Large intestine (tissue), 3 donors: Measurements from ENCODE around the gene PPM1K. TPM values are rescaled to one million over a fixed set of nuclear protein-coding genes. Genes with fewer than 3 reads are reported as not detected.

Experiments
- DNase-seq, 2 donors: peaks; one replicate each; pipeline versions ENCODE4 v3.0.0 to v3.0.0-alpha.2; 2013
- H3K27ac ChIP-seq: one replicate; pipeline ENCODE4 v1.5.1; 2013; ENCODE audit warnings: low read length
- H3K27me3 ChIP-seq: 2 replicates; pipeline ENCODE4 v1.6.1; 2013; ENCODE audit warnings: low read length; ENCODE audit not compliant: control insufficient read depth, insufficient read depth
- H3K36me3 ChIP-seq: 2 replicates; pipeline ENCODE4 v1.6.1; 2013; ENCODE audit warnings: low read length; ENCODE audit not compliant: control insufficient read depth, insufficient read depth
- H3K4me1 ChIP-seq: one replicate; pipeline ENCODE4 v1.6.1; 2013; ENCODE audit warnings: low read length; ENCODE audit not compliant: control insufficient read depth, insufficient read depth
- H3K4me3 ChIP-seq: one replicate; pipeline ENCODE4 v1.5.1; 2013; ENCODE audit warnings: low read length
- H3K9me3 ChIP-seq: one replicate; pipeline ENCODE4 v1.6.1; 2013; ENCODE audit warnings: mild to moderate bottlenecking, low read depth, low read length, moderate library complexity; ENCODE audit not compliant: control insufficient read depth
- WGBS: methylation state at CpG from one replicate; pipeline ENCODE4 v1.1.5; 2013; ENCODE audit warnings: low lambda C conversion rate; ENCODE audit not compliant: insufficient coverage; 5-methylcytosine and 5-hydroxymethylcytosine counted together
- polyA plus RNA-seq: library from polyadenylated mRNA; unstranded; fragments of 120-200 nt; gene quantifications from one replicate; pipeline ENCODE4 v1.2.1, GENCODE V29; 2013

Gene PPM1K
- polyA plus RNA-seq, 1 donor = 9.4 TPM

DNA sequence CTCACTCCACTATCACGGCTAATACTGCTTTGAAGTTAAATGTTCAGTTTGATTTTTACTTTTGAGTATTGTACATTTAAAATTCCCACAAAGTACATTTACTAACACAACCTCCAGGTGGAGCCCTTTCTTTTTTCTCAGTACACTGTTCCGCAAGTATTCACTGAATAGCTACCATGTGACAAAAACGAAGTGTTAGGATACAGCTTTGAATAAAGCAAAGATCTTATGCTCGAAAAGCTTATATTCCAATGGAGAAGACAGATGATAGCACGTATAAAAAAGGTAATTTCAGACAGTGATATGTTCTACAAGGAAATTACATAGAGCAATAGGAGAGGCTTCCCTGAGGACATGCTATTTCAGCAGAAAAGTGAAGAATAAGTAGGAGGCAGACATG is 65.3 kb downstream of the PPM1K start:
- 0% methylated on average over 3 of the region's 5 CpGs for WGBS
- H3K4me3 ChIP-seq = no peak overlapping the region
- H3K9me3 ChIP-seq = no peaks in the 10 kb centered on the region
- no peaks in the 10 kb centered on the region for H3K4me1 ChIP-seq
- DNase-seq = peak; percentile 38 to 44
- no peak overlapping the region for H3K27ac ChIP-seq
- H3K36me3 ChIP-seq = no peaks in the 10 kb centered on the region
- H3K27me3 ChIP-seq = no peaks in the 10 kb centered on the region

DNA sequence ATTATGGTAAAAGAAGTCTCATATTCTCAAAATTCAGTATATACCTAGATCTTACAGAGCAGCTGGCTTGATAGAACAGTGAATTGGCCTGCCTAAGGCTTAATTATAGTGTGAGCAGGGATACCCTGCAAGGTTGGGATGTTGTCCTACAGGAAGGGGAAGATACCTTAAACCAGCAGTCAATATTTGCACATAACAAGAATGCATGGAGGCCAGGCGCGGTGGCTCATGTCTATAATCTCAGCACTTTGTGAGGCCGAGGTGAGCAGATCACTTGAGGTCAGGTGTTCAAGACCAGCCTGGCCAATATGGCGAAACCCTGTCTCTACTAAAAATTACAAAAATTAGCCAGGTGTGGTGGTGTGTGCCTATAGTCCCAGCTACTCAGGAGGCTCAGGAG is 67.2 kb downstream of the PPM1K start:
- no peaks in the 10 kb centered on the region for H3K4me1 ChIP-seq
- no peaks in the 10 kb centered on the region for H3K36me3 ChIP-seq
- H3K9me3 ChIP-seq = no peaks in the 10 kb centered on the region
- WGBS = no CpG with 5 or more reads among the region's 4 CpGs
- no peak overlapping the region for H3K27ac ChIP-seq
- H3K4me3 ChIP-seq = no peak overlapping the region
- no peaks in the 10 kb centered on the region for H3K27me3 ChIP-seq
- no peak for DNase-seq

DNA sequence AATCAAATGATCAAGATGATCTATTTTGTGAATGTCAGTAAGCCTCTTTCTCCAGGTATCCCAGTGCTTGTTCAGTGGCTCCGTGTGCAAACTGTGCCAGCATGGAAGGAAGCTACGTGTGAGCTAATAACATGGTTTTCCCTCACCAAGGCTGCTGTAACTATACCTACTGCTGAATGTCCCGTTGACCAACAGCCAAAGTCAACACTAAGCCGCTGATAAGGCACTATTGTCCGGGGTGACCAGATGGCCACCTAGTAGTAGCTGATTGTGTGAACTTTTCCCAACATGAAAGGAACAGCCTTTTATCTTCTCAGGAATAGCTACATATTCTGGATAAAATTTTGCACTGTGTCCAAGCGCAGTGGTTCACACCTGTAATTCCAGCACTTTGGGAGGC is 68.0 kb downstream of the PPM1K start:
- Histone ChIP-seq H3K27me3 (no peaks in the 10 kb centered on the region), H3K4me3 (no peak overlapping the region), H3K27ac (no peak overlapping the region), H3K4me1 (no peaks in the 10 kb centered on the region), H3K36me3 (no peaks in the 10 kb centered on the region), H3K9me3 (no peaks in the 10 kb centered on the region)
- DNase-seq = no peak
- no CpG with 5 or more reads among the region's 6 CpGs for WGBS

DNA sequence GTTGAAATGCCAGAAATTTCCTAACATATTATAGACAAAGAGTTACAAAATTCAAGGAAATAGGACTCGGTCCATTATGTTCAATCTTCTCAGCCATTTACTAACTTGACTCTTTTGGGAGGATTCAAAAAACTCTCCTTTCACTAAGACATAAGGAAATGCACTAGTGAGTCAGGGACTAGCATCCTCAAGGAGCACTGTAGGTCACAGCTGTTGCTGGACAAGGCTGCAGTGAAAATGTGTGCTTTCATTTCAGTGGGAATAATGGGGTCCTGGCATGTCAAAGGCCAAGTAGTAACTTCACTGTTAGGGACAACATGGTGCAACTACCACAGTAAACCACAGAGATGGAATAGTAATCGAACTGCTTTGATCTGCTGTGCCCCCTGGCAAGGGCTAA is 69.0 kb downstream of the PPM1K start:
- Histone ChIP-seq H3K4me1 (no peaks in the 10 kb centered on the region), H3K36me3 (no peaks in the 10 kb centered on the region), H3K27ac (no peak overlapping the region), H3K9me3 (no peaks in the 10 kb centered on the region), H3K27me3 (no peaks in the 10 kb centered on the region), H3K4me3 (no peak overlapping the region)
- WGBS = no CpG with 5 or more reads among the region's 2 CpGs
- DNase-seq = no peak

DNA sequence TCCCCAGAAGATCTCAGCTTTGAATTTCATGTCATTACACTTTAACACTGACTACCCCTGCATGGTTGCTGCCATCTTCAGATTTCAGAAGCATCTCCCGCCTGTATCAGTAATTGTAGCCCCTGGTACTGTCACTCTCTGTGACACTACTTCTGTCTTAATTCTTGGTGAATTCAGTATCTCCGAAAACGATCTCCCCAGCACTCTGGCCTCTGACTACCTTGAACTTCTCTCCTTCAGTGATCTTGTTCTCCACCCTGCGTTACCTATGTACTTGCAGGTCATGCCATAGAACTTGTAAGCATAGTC is 72.2 kb downstream of the PPM1K start:
- Histone ChIP-seq H3K27ac (no peak overlapping the region), H3K4me3 (no peak overlapping the region), H3K9me3 (no peaks in the 10 kb centered on the region), H3K4me1 (no peaks in the 10 kb centered on the region), H3K36me3 (no peaks in the 10 kb centered on the region), H3K27me3 (no peaks in the 10 kb centered on the region)
- no CpG with 5 or more reads among the region's 4 CpGs for WGBS
- no peak for DNase-seq

DNA sequence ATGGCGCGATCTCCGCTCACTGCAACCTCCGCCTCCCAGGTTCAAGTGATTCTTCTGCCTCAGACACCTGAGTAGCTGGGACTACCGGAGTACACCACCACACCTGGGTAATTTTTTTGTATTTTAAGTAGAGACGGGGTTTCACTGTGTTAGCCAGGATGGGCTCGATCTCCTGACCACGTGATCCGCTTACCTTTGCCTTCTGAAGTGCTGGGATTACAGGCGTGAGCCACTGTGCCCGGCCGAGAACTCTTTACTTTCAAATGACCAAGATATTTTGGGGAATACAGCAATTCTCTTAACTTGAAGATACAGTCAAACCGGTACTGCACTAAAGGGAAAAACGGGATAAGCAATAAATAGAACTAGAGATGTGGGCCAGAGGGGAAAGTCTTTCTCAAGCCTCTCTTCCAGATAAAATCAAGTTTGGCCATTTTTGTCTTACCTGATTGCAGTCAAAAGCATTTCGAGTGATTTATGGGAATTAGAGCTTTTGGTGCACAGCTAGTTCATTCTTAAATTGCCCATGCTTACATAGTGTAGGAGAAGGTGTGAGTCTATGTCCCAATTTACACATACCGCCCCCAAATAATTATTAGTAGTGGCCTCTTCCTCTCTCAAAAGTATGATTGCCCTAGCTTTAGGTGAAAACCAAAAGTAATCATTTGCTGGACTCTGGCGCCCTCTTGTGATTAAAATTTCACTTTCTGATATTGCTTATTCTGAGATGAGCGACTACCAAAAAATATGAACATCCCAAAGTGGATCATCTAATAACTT is 72.7 kb downstream of the PPM1K start:
- WGBS = 40% methylated on average over 4 of the region's 18 CpGs
- H3K27me3 ChIP-seq = no peaks in the 10 kb centered on the region

DNA sequence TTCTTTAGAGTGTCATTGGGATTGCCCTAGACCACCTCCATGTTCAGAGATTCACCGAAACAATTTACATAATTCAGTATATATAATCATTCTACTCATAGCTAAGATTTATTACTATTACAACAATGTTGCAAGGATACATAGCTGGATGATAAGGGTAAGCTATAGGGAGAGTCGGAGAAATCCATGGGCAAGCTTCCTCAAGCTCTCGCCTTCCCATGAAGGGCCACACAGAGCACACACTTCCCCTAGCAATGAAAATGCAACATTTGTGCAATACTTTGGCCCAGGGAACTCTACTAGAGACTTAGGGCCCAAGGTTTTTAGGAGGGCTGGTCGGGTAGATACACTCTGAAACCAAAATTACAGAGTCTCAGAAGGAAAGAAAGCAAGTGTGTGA is 76.2 kb downstream of the PPM1K start:
- no peak for DNase-seq
- no CpG with 5 or more reads among the region's 4 CpGs for WGBS

More for the DNA sequence above, 72.7 kb downstream of the PPM1K start:
- no peaks in the 10 kb centered on the region for H3K9me3 ChIP-seq
- no peak overlapping the region for H3K4me3 ChIP-seq
- H3K27ac ChIP-seq = no peak overlapping the region
- DNase-seq = peak in 1 of 2 donors; percentile 39
- H3K4me1 ChIP-seq = no peaks in the 10 kb centered on the region
- H3K36me3 ChIP-seq = no peaks in the 10 kb centered on the region

More for the DNA sequence above, 76.2 kb downstream of the PPM1K start:
- Histone ChIP-seq H3K27ac (no peak overlapping the region), H3K36me3 (no peaks in the 10 kb centered on the region), H3K9me3 (no peaks in the 10 kb centered on the region), H3K27me3 (no peaks in the 10 kb centered on the region), H3K4me1 (no peaks in the 10 kb centered on the region), H3K4me3 (no peak overlapping the region)

Other genes starting within 250 kb of the PPM1K start
- 5.7 TPM for gene ABCG2, start 125.9 kb downstream of the PPM1K start, polyA plus RNA-seq
- 10.8 TPM for gene HERC6, start 94.3 kb upstream of the PPM1K start, polyA plus RNA-seq
- gene HERC5, start 172.6 kb upstream of the PPM1K start, polyA plus RNA-seq = 2.7 TPM
- gene PYURF, start 239.2 kb upstream of the PPM1K start, polyA plus RNA-seq = 107 TPM